HepG2 (cell line): ENCODE measurements around the gene ITGB5. TPM values are rescaled to one million over a fixed set of nuclear protein-coding genes. Genes with fewer than 3 reads are reported as not detected.
A peak's percentile ranks its signal among the peaks of the same experiment; 100 is the strongest.

ENCODE experiments used
- AKNA ChIP-seq: sonication (generic); formaldehyde crosslinking; IDR thresholded peaks from 2 replicates; pipeline ENCODE4 v1.4.0; 2020; ENCODE audit warnings: missing genetic modification reagents, borderline replicate concordance
- ARNT ChIP-seq: fragments of 450-650 bp; IDR thresholded peaks from 2 replicates; pipeline ENCODE4 v1.6.1; 2017
- CEBPB ChIP-seq: IDR thresholded peaks from 2 replicates; pipeline ENCODE4 v1.6.1; 2011; ENCODE audit warnings: low read depth, low read length, improper control_type of control experiment, borderline replicate concordance
- IKZF4 ChIP-seq: sonication (generic); formaldehyde crosslinking; IDR thresholded peaks from 2 replicates; pipeline ENCODE4 v1.5.1; 2020; ENCODE audit warnings: borderline replicate concordance, mild to moderate bottlenecking, low read depth, missing genetic modification reagents; ENCODE audit errors: not compliant biosample characterization
- IRF9 ChIP-seq: sonication (generic); formaldehyde crosslinking; IDR thresholded peaks from 2 replicates; pipeline ENCODE4 v1.8.0; 2022; ENCODE audit warnings: missing genetic modification reagents, mild to moderate bottlenecking, borderline replicate concordance
- ISL2 ChIP-seq: sonication (generic); formaldehyde crosslinking; IDR thresholded peaks from 2 replicates; pipeline ENCODE4 v1.5.0; 2020; ENCODE audit warnings: missing genetic modification reagents
- NR0B2 ChIP-seq: sonication (generic); formaldehyde crosslinking; IDR thresholded peaks from 2 replicates; pipeline ENCODE4 v1.4.0; 2020; ENCODE audit warnings: mild to moderate bottlenecking, missing genetic modification reagents
- PHF21A ChIP-seq: sonication (generic); formaldehyde crosslinking; IDR thresholded peaks from 2 replicates; pipeline ENCODE4 v1.5.0; 2020; ENCODE audit warnings: mild to moderate bottlenecking, missing genetic modification reagents
- SRY ChIP-seq: sonication (generic); formaldehyde crosslinking; IDR thresholded peaks from 2 replicates; pipeline ENCODE4 v1.8.0; 2022; ENCODE audit warnings: mild to moderate bottlenecking, missing genetic modification reagents
- TEAD2 ChIP-seq: sonication (generic); formaldehyde crosslinking; IDR thresholded peaks from 2 replicates; pipeline ENCODE4 v1.9.0; 2021; ENCODE audit warnings: missing genetic modification reagents
- ZFP62 ChIP-seq: sonication (generic); formaldehyde crosslinking; IDR thresholded peaks from 2 replicates; pipeline ENCODE4 v1.4.0; 2020; ENCODE audit warnings: missing genetic modification reagents
- ZNF331 ChIP-seq: sonication (generic); formaldehyde crosslinking; IDR thresholded peaks from 2 replicates; pipeline ENCODE4 v1.4.0; 2020; ENCODE audit warnings: missing genetic modification reagents
- ZNF451 ChIP-seq: sonication (generic); formaldehyde crosslinking; IDR thresholded peaks from 2 replicates; pipeline ENCODE4 v1.5.0; 2020; ENCODE audit warnings: mild to moderate bottlenecking, missing genetic modification reagents
- ZNF609 ChIP-seq: sonication (generic); formaldehyde crosslinking; IDR thresholded peaks from 2 replicates; pipeline ENCODE4 v1.4.0; 2020; ENCODE audit warnings: mild to moderate bottlenecking, missing genetic modification reagents, borderline replicate concordance
- ZNF816 ChIP-seq: sonication (generic); formaldehyde crosslinking; IDR thresholded peaks from 2 replicates; pipeline ENCODE4 v1.8.0; 2022; ENCODE audit warnings: missing genetic modification reagents, mild to moderate bottlenecking, borderline replicate concordance
- ZSCAN20 ChIP-seq: sonication (generic); formaldehyde crosslinking; IDR thresholded peaks from 2 replicates; pipeline ENCODE4 v1.4.0; 2020; ENCODE audit warnings: missing genetic modification reagents, mild to moderate bottlenecking, borderline replicate concordance
- ZSCAN5A ChIP-seq: sonication (generic); formaldehyde crosslinking; IDR thresholded peaks from 2 replicates; pipeline ENCODE4 v1.8.0; 2022; ENCODE audit warnings: mild to moderate bottlenecking, missing genetic modification reagents, borderline replicate concordance
- polyA plus RNA-seq, 8 experiments: library from polyadenylated mRNA; depleted of rRNA in 3 of 8; stranded (reverse) in 7 of 8; unstranded in 1 of 8; fragments of >200 nt; fragmentation: Illumina TruSeq in 4 of 8; extraction: Trizol in 4 of 8; gene quantifications; 2 replicates each; pipeline versions ENCODE4 v1.2.1 to v1.2.3, GENCODE V29; 2011 to 2016; ENCODE audit warnings: low read depth in 4 of 8, missing spikeins in 1 of 8, mixed read lengths in 1 of 8; ENCODE audit not compliant: insufficient read depth in 1 of 8
- total RNA-seq, 5 experiments: library from RNA; depleted of rRNA; stranded (reverse); fragments of >200 nt; fragmentation: Illumina TruSeq; extraction: Trizol; gene quantifications; 2 replicates each; pipeline ENCODE4 v1.2.3, GENCODE V29; 2016; ENCODE audit warnings: low read depth in 1 of 5

The ITGB5 gene
- total and polyA plus RNA-seq, 2 of the 13 experiments (the other 11 are each of a cell fraction or from before 2014, with no cell fraction given): 74.1 to 343 TPM

GRCh38 chr3:124837730-124838186, 49.4 kb downstream of the ITGB5 start (continued):
- TF ChIP-seq ZSCAN5A (CRISPR knock-in tag) (no peak), ZNF609 (CRISPR knock-in tag) (peak; percentile 67; the same call in 1 of the 2 replicates), NR0B2 (CRISPR knock-in tag) (no peak), ZNF451 (CRISPR knock-in tag) (no peak), ISL2 (peak; percentile 71), ZNF816 (CRISPR knock-in tag) (0 out of 2 replicates have a peak, but pooled peaks have one; percentile 41), AKNA (CRISPR knock-in tag) (no peak), CEBPB (no peak), ZSCAN20 (CRISPR knock-in tag) (no peak), ZNF331 (CRISPR knock-in tag) (peak; percentile 54; the same call in 1 of the 2 replicates), PHF21A (CRISPR knock-in tag) (peak; percentile 91), ZFP62 (CRISPR knock-in tag) (no peak), TEAD2 (CRISPR knock-in tag) (no peak), SRY (CRISPR knock-in tag) (no peak), ARNT (no peak), IKZF4 (CRISPR knock-in tag) (no peak), IRF9 (CRISPR knock-in tag) (no peak)
